Mucosa of descending colon (tissue), 3 donors: Measurements from ENCODE around the gene GAS7. TPM values are rescaled to one million over a fixed set of nuclear protein-coding genes. Genes with fewer than 3 reads are reported as not detected.

ENCODE experiments used
- ATAC-seq: fragments of 200-7000 bp; cut with Tn5 transposase; one replicate; pipeline ENCODE4 v1.9.1; 2020; ENCODE audit warnings: mild to moderate bottlenecking, moderate library complexity
- DNase-seq, 3 donors: peaks; one replicate each; pipeline ENCODE4 v3.0.0-alpha.2; 2020
- H3K36me3 ChIP-seq: fragments of 200-600 bp; one replicate; pipeline ENCODE4 v1.8.0; 2021; ENCODE audit warnings: low read depth, mild to moderate bottlenecking
- H3K4me1 ChIP-seq: fragments of 200-600 bp; one replicate; pipeline ENCODE4 v1.8.0; 2021; ENCODE audit warnings: low read depth, mild to moderate bottlenecking
- H3K4me3 ChIP-seq: fragments of 200-600 bp; one replicate; pipeline ENCODE4 v1.8.0; 2021; ENCODE audit warnings: mild to moderate bottlenecking
- H3K9me3 ChIP-seq: fragments of 200-600 bp; one replicate; pipeline ENCODE4 v1.8.0; 2021; ENCODE audit warnings: mild to moderate bottlenecking
- intact Hi-C, 2 donors: fragments of 100-400 bp; cut with DNase I in 1 of 2; cut with micrococcal nuclease in 1 of 2; formaldehyde crosslinking; loops; one replicate each; pipeline versions ENCODE4 v1.11.0 to v1.11.1; 2022; cut with DNase I, micrococcal nuclease
- total RNA-seq, 3 donors: library from RNA; stranded (reverse); fragmentation: NEBNext Ultra II Directional in 2 of 3; extraction: Animal tissue kit (Norgen Biotek cat#: 25700) in 2 of 3; gene quantifications; one replicate each; pipeline versions ENCODE4 v1.2.1 to v1.2.4, GENCODE V29; 2021 to 2023
- TF ChIP-seq, protein P1 (sequence below): fragments of 200-600 bp; IDR thresholded peaks from one replicate; pipeline ENCODE4 v1.8.0; 2022; ENCODE audit warnings: antibody characterized with exemption, mild to moderate bottlenecking
- donor health status: DM: no; HTN: no; CAD: no; lungs with moderate emphysema.
- donor health status: DM: no; HTN: no; CAD: no.
- donor health status: DM: no; HTN: yes; CAD: no.

Gene GAS7
- total RNA-seq, 3 donors from 2014 or later, result 6.4 to 54.4 (median 21.6) TPM

- Histone ChIP-seq H3K4me1 (no peaks in the 10 kb centered on the region), H3K4me3 (no peak overlapping the region), H3K36me3 (no peaks in the 10 kb centered on the region), H3K9me3 (no peaks in the 10 kb centered on the region)
- ATAC-seq (no peak), DNase-seq (no peak)
- intact Hi-C loops, result no loop called here
- TF ChIP-seq, protein P1, sequence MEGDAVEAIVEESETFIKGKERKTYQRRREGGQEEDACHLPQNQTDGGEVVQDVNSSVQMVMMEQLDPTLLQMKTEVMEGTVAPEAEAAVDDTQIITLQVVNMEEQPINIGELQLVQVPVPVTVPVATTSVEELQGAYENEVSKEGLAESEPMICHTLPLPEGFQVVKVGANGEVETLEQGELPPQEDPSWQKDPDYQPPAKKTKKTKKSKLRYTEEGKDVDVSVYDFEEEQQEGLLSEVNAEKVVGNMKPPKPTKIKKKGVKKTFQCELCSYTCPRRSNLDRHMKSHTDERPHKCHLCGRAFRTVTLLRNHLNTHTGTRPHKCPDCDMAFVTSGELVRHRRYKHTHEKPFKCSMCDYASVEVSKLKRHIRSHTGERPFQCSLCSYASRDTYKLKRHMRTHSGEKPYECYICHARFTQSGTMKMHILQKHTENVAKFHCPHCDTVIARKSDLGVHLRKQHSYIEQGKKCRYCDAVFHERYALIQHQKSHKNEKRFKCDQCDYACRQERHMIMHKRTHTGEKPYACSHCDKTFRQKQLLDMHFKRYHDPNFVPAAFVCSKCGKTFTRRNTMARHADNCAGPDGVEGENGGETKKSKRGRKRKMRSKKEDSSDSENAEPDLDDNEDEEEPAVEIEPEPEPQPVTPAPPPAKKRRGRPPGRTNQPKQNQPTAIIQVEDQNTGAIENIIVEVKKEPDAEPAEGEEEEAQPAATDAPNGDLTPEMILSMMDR, result no peak
These were observed 147.3 kb downstream of the GAS7 start for GRCh38 chr17:10051112-10051511.

DNA sequence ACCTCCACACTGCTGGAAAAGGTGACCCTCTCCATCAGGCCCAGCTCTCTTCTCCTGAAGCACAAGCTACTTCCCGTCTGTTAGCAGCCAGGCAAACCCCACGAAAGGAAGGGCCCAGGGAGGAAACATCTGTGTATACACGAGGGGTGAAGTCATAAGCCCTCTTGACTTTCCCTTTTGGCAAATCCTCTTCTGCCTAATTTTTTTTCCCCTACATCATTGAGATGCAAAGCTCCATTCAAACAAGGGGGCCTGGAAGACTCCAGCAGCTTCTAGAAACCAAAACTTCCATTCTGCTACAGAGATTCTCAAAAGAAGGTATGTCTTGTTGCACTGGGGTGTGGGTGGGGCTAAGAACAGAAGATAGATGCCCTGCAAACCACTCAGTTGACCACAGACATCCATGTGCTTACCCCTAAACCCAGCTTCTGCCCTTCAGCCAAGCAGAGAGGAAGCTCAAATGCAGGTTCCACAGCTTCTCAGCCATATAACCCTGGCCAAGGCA is 147.8 kb downstream of the GAS7 start:
- TF ChIP-seq, protein P1, result no peak
- no peaks in the 10 kb centered on the region for H3K36me3 ChIP-seq
- ATAC-seq, result peak; percentile 55
- no peak overlapping the region for H3K4me3 ChIP-seq
- intact Hi-C loops, result no loop called here
- peak in 1 of 3 donors; percentile 42 for DNase-seq
- H3K4me1 ChIP-seq, result no peaks in the 10 kb centered on the region
- H3K9me3 ChIP-seq, result no peaks in the 10 kb centered on the region

DNA sequence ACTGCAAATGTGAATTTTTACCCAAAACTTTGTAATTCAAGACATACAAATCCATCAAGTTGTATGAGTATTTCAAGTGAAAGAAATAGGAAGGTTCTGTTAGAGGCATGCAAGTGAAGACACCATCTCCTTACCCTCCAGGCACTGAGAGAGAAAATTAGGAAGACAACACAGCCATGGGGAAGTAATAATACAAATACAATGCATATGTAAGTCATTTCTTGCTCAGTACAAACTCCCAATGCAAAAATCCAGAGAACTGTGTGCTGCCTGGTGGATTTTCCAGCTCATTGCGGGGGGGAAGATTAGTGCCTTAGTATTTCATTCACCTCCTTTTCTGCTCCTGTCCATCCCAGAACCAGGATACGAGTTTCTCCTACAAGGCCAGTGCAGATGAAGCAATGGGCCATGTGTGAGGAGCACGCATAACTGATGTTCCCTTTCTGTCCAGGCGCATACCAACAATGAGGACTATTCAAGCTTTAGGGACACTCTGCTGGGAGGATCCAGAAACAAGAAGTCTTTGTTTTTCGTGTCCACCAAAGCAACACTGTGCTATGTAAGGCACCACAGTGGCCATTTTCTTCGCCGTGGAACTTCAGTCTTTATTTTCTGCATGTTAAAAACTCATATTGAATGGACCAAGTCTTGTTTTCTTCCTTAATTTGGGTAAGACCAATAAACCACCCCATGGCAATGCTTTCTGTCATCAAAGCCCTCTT is 149.6 kb downstream of the GAS7 start:
- Histone ChIP-seq H3K36me3 (no peaks in the 10 kb centered on the region), H3K4me3 (no peak overlapping the region), H3K4me1 (no peaks in the 10 kb centered on the region), H3K9me3 (no peaks in the 10 kb centered on the region)
- TF ChIP-seq, protein P1, result no peak
- intact Hi-C loops, result no loop called here
- ATAC-seq (peak; percentile 32), DNase-seq (no peak)

GRCh38 chr17:10046786-10047785 is 151.3 kb downstream of the GAS7 start:
- H3K4me3 ChIP-seq, result no peak overlapping the region
- DNase-seq (no peak), ATAC-seq (no peak)
- intact Hi-C loops, result no loop called here
- TF ChIP-seq, protein P1, result no peak
- no peaks in the 10 kb centered on the region for H3K9me3 ChIP-seq
- no peaks in the 10 kb centered on the region for H3K36me3 ChIP-seq
- no peaks in the 10 kb centered on the region for H3K4me1 ChIP-seq

GRCh38 chr17:10045871-10046658 is 152.3 kb downstream of the GAS7 start:
- TF ChIP-seq, protein P1, result no peak
- H3K4me3 ChIP-seq, result no peak overlapping the region
- no peaks in the 10 kb centered on the region for H3K9me3 ChIP-seq
- ATAC-seq (no peak), DNase-seq (no peak)
- intact Hi-C loops, result no loop called here
- H3K36me3 ChIP-seq, result no peaks in the 10 kb centered on the region
- H3K4me1 ChIP-seq, result no peaks in the 10 kb centered on the region
